Panc1 (cell line): ENCODE results near the gene ADGRB3.

ENCODE experiments used
- CTCF ChIP-seq: fragments of 450-650 bp; IDR thresholded peaks from 2 replicates; pipeline ENCODE4 v1.5.1; 2017; ENCODE audit warnings: mild to moderate bottlenecking
- POLR2AphosphoS5 ChIP-seq: IDR thresholded peaks from 2 replicates; pipeline ENCODE4 v1.6.1; 2012; ENCODE audit warnings: mild to moderate bottlenecking, low read depth, low read length, moderate library complexity

GRCh38 chr6:69392745-69393144 is 757.7 kb downstream of the ADGRB3 start:
- TF ChIP-seq CTCF (no peak), POLR2AphosphoS5 (no peak)
